ENCODE data around the gene PLS3.
"Not testable (repeated sequence)": the region's sequence is repeated elsewhere in the genome, so short reads cannot be mapped to it uniquely, and the experiment has no call there.

The PLS3 gene

GRCh38 chrX:115616943-115617563, 56.1 kb downstream of the PLS3 start:
- DNase-seq: no peak

- DNase-seq: no peak
Observed at GRCh38 chrX:115622534-115622933, 61.6 kb downstream of the PLS3 start.

- no peak for DNase-seq
Observed at GRCh38 chrX:115624916-115625315, 63.9 kb downstream of the PLS3 start.

GRCh38 chrX:115625572-115626301, 64.8 kb downstream of the PLS3 start:
- DNase-seq: no peak

- DNase-seq: no peak
Observed at GRCh38 chrX:115630204-115630603, 69.2 kb downstream of the PLS3 start.

GRCh38 chrX:115632455-115632854, 71.5 kb downstream of the PLS3 start:
- no peak for DNase-seq

- not testable (repeated sequence) for DNase-seq
Observed at GRCh38 chrX:115633397-115633796, 72.4 kb downstream of the PLS3 start.

- no peak for DNase-seq
Observed at GRCh38 chrX:115639334-115639880, 78.4 kb downstream of the PLS3 start.

- peak; percentile 17 to 54 (median 46) for DNase-seq
Observed at GRCh38 chrX:115642311-115642710, 81.3 kb downstream of the PLS3 start.

- DNase-seq: peak; percentile 46 to 70 (median 54)
Observed at GRCh38 chrX:115642895-115643530, 82.0 kb downstream of the PLS3 start.

GRCh38 chrX:115644397-115644796, 83.4 kb downstream of the PLS3 start:
- not testable (repeated sequence) for DNase-seq

- DNase-seq: no peak
Observed at GRCh38 chrX:115649461-115650063, 88.6 kb downstream of the PLS3 start.

- DNase-seq: no peak
Observed at GRCh38 chrX:115650449-115650848, 89.5 kb downstream of the PLS3 start.

- peak; percentile 5 to 38 (median 18) for DNase-seq
Observed at GRCh38 chrX:115650916-115651315, 89.9 kb downstream of the PLS3 start.

GRCh38 chrX:115652221-115652620, 91.2 kb downstream of the PLS3 start:
- no peak for DNase-seq

- DNase-seq: no peak
Observed at GRCh38 chrX:115665122-115665521, 104.1 kb downstream of the PLS3 start.

- DNase-seq: no peak
Observed at GRCh38 chrX:115679460-115679859, 118.5 kb downstream of the PLS3 start.

- no peak for DNase-seq
Observed at GRCh38 chrX:115687595-115687994, 126.6 kb downstream of the PLS3 start.

- no peak for DNase-seq
Observed at GRCh38 chrX:115689931-115690330, 129.0 kb downstream of the PLS3 start.

- DNase-seq: peak; percentile 41 to 66 (median 54)
Observed at GRCh38 chrX:115690511-115691216, 129.7 kb downstream of the PLS3 start.

- no peak for DNase-seq
Observed at GRCh38 chrX:115693476-115693875, 132.5 kb downstream of the PLS3 start.

- no peak for DNase-seq
Observed at GRCh38 chrX:115694028-115694427, 133.1 kb downstream of the PLS3 start.

All from suppressor macrophage (primary cell).